HepG2 (cell line): ENCODE results near the gene CLASP1. TPM values are rescaled to one million over a fixed set of nuclear protein-coding genes. Genes with fewer than 3 reads are reported as not detected.
A peak's percentile ranks its signal among the peaks of the same experiment; 100 is the strongest.

Experiments
- ATAC-seq: fragments of 200-7000 bp; cut with Tn5 transposase; 3 replicates; pipeline ENCODE4 v1.9.1; 2020; ENCODE audit warnings: mild to moderate bottlenecking, moderate library complexity
- BruUV-seq: library from RNA; stranded (reverse); fragments of 400-500 nt; replicated peaks from 2 replicates; lab custom pipeline; 2021; lab: Mats Ljungman, UMichigan
- CTCF ChIA-PET: fragments of 300-600 bp; formaldehyde crosslinking; extraction: SDS; loops from one replicate; lab custom pipeline; 2021; ENCODE audit warnings: low total read pairs, inconsistent platforms, low intra/inter-chr PET ratio; lab: Yijun Ruan, JAX
- POLR2A ChIA-PET: fragments of 350-600 bp; sonication (Branson Sonifier 250); formaldehyde crosslinking; loops from one replicate; lab custom pipeline; 2020; ENCODE audit warnings: antibody characterized with exemption, inconsistent platforms; lab: Yijun Ruan, JAX
- DNase-seq: peaks from one replicate; pipeline ENCODE4 v3.0.0-alpha.2; 2015; ENCODE audit warnings: low spot score
- FAIRE-seq: peaks from 3 replicates; lab custom pipeline; 2011; peaks lifted over from hg19 to GRCh38; lab: Jason Lieb, UNC
- H2AFZ ChIP-seq: one replicate; pipeline ENCODE4 v1.6.1; 2011; ENCODE audit warnings: low read length, inconsistent platforms
- H3K27ac ChIP-seq: fragments of 300-600 bp; 3 replicates; pipeline ENCODE4 v1.8.0; 2011; ENCODE audit warnings: mixed run types, mild to moderate bottlenecking, mixed read lengths, low read length, inconsistent platforms; ENCODE audit not compliant: insufficient read depth; ENCODE audit errors: extremely low read length
- H3K27me3 ChIP-seq, 2 experiments: fragments of 200-600 bp in 1 of 2; 2 replicates in 1 of 2; 3 replicates in 1 of 2; pipeline versions ENCODE4 v1.6.0 to v1.8.0; 2011; ENCODE audit warnings: low read length in 2 of 2, mild to moderate bottlenecking in 2 of 2, moderate library complexity in 2 of 2, inconsistent platforms in 1 of 2; ENCODE audit not compliant: insufficient read depth in 2 of 2, control insufficient read depth in 1 of 2
- H3K36me3 ChIP-seq, 2 experiments: fragments of 200-600 bp in 1 of 2; replicated peaks in 1 of 2; 2 replicates in 1 of 2; 3 replicates in 1 of 2; pipeline versions ENCODE4 v1.5.1 to v1.8.0; 2011; ENCODE audit warnings: low read length in 2 of 2, inconsistent platforms in 1 of 2; ENCODE audit not compliant: insufficient read depth in 2 of 2, control insufficient read depth in 1 of 2
- H3K4me1 ChIP-seq: 2 replicates; pipeline ENCODE4 v1.5.1; 2012; ENCODE audit warnings: low read length, inconsistent platforms; ENCODE audit not compliant: insufficient read depth
- H3K4me2 ChIP-seq: 2 replicates; pipeline ENCODE4 v1.6.0; 2011; ENCODE audit warnings: low read depth, low read length, inconsistent platforms
- H3K4me3 ChIP-seq, 3 experiments: fragments of 200-600 bp in 1 of 3; sonication (generic), shearing (Covaris generic) in 1 of 3; replicated peaks in 1 of 3; 2 replicates each; pipeline ENCODE4 v1.5.1; 2011 to 2016; ENCODE audit warnings: low read length in 3 of 3, inconsistent platforms in 2 of 3, low read depth in 2 of 3, mild to moderate bottlenecking in 2 of 3, control low read depth in 1 of 3, mixed read lengths in 1 of 3; ENCODE audit not compliant: insufficient read depth in 1 of 3
- H3K79me2 ChIP-seq: one replicate; pipeline ENCODE4 v1.6.1; 2011; ENCODE audit warnings: low read length, inconsistent platforms; ENCODE audit not compliant: insufficient read depth
- H3K9ac ChIP-seq: 2 replicates; pipeline ENCODE4 v1.6.0; 2011; ENCODE audit warnings: mild to moderate bottlenecking, low read depth, low read length, inconsistent platforms; ENCODE audit not compliant: insufficient read depth
- H3K9me3 ChIP-seq: 2 replicates; pipeline ENCODE4 v1.5.1; 2012; ENCODE audit warnings: mild to moderate bottlenecking, low read length
- H4K20me1 ChIP-seq: 2 replicates; pipeline ENCODE4 v1.6.0; 2011; ENCODE audit warnings: inconsistent platforms, mild to moderate bottlenecking, low read length, moderate library complexity; ENCODE audit not compliant: insufficient read depth
- ATRX ChIP-seq: sonication (generic); formaldehyde crosslinking; IDR thresholded peaks from 2 replicates; pipeline ENCODE4 v1.4.0; 2020; ENCODE audit warnings: missing genetic modification reagents, borderline replicate concordance
- CHD2 ChIP-seq: IDR thresholded peaks from 2 replicates; pipeline ENCODE4 v1.6.1; 2011; ENCODE audit warnings: low read depth, low read length, improper control_type of control experiment
- HMGA1 ChIP-seq: sonication (generic); formaldehyde crosslinking; conservative IDR thresholded peaks from 2 replicates; pipeline ENCODE4 v1.4.0; 2020; ENCODE audit warnings: missing genetic modification reagents
- JDP2 ChIP-seq: sonication (generic); formaldehyde crosslinking; IDR thresholded peaks from 2 replicates; pipeline ENCODE4 v1.8.1; 2022; ENCODE audit warnings: missing genetic modification reagents, borderline replicate concordance
- RXRA ChIP-seq: sonication (generic); formaldehyde crosslinking; IDR thresholded peaks from 2 replicates; pipeline ENCODE4 v1.5.1; 2020; ENCODE audit warnings: missing genetic modification reagents
- THYN1 ChIP-seq: sonication (generic); formaldehyde crosslinking; IDR thresholded peaks from 2 replicates; pipeline ENCODE4 v1.8.1; 2023; ENCODE audit warnings: low read depth, mild to moderate bottlenecking, moderate library complexity, missing genetic modification reagents, borderline replicate concordance
- TP53 ChIP-seq: sonication (generic); formaldehyde crosslinking; conservative IDR thresholded peaks from 2 replicates; pipeline ENCODE4 v1.4.0; 2020; ENCODE audit warnings: missing genetic modification reagents
- ZBTB1 ChIP-seq: sonication (generic); formaldehyde crosslinking; IDR thresholded peaks from 2 replicates; pipeline ENCODE4 v1.4.0; 2020; ENCODE audit warnings: missing genetic modification reagents, borderline replicate concordance
- ZBTB49 ChIP-seq: sonication (generic); formaldehyde crosslinking; IDR thresholded peaks from 2 replicates; pipeline ENCODE4 v1.4.0; 2020; ENCODE audit warnings: missing genetic modification reagents, borderline replicate concordance
- ZFP82 ChIP-seq: sonication (generic); formaldehyde crosslinking; IDR thresholded peaks from 2 replicates; pipeline ENCODE4 v1.5.1; 2020; ENCODE audit warnings: mild to moderate bottlenecking, missing genetic modification reagents, borderline replicate concordance
- ZNF124 ChIP-seq: sonication (generic); formaldehyde crosslinking; IDR thresholded peaks from 2 replicates; pipeline ENCODE4 v1.4.0; 2020; ENCODE audit warnings: missing genetic modification reagents
- ZNF180 ChIP-seq: sonication (generic); formaldehyde crosslinking; IDR thresholded peaks from 2 replicates; pipeline ENCODE4 v1.4.0; 2020; ENCODE audit warnings: low read depth, missing genetic modification reagents, borderline replicate concordance
- ZNF432 ChIP-seq: sonication (generic); formaldehyde crosslinking; IDR thresholded peaks from 2 replicates; pipeline ENCODE4 v1.5.0; 2020; ENCODE audit warnings: missing genetic modification reagents, mild to moderate bottlenecking, borderline replicate concordance
- ZNF589 ChIP-seq: sonication (generic); formaldehyde crosslinking; conservative IDR thresholded peaks from 2 replicates; pipeline ENCODE4 v1.8.0; 2022; ENCODE audit warnings: mild to moderate bottlenecking, moderate library complexity, missing genetic modification reagents
- WGBS: methylation state at CpG from one replicate; pipeline ENCODE4 v1.1.6; 2017; ENCODE audit warnings: low lambda C conversion rate; 5-methylcytosine and 5-hydroxymethylcytosine counted together
- in situ Hi-C: cut with HindIII; loops from 2 replicates; pipeline ENCODE4 v1.10.0; 2017; ENCODE audit warnings: low pct_unique_long_range_greater_than_20kb; ENCODE audit not compliant: extremely low pct_ligation_motif_present
- intact Hi-C: fragments of 100-400 bp; cut with micrococcal nuclease; formaldehyde crosslinking; loops from one replicate; pipeline ENCODE4 v1.10.0; 2022; ENCODE audit not compliant: unreplicated experiment
- polyA plus RNA-seq, 8 experiments: library from polyadenylated mRNA; depleted of rRNA in 3 of 8; stranded (reverse) in 7 of 8; unstranded in 1 of 8; fragments of >200 nt; fragmentation: Illumina TruSeq in 4 of 8; extraction: Trizol in 4 of 8; gene quantifications; 2 replicates each; pipeline versions ENCODE4 v1.2.1 to v1.2.3, GENCODE V29; 2011 to 2016; ENCODE audit warnings: low read depth in 4 of 8, missing spikeins in 1 of 8, mixed read lengths in 1 of 8; ENCODE audit not compliant: insufficient read depth in 1 of 8
- total RNA-seq, 5 experiments: library from RNA; depleted of rRNA; stranded (reverse); fragments of >200 nt; fragmentation: Illumina TruSeq; extraction: Trizol; gene quantifications; 2 replicates each; pipeline ENCODE4 v1.2.3, GENCODE V29; 2016; ENCODE audit warnings: low read depth in 1 of 5
- TF ChIP-seq, protein P1 (sequence below): sonication (generic); formaldehyde crosslinking; IDR thresholded peaks from 2 replicates; pipeline ENCODE4 v1.4.0; 2020; ENCODE audit warnings: missing genetic modification reagents, mild to moderate bottlenecking, borderline replicate concordance

CLASP1 gene
- total and polyA plus RNA-seq, 2 of the 13 experiments (the other 11 are each of a cell fraction or from before 2014, with no cell fraction given), result 11.7 to 47.9 TPM

GRCh38 chr2:121545913-121546312, 103.3 kb downstream of the CLASP1 start:
- H4K20me1 ChIP-seq, result no peaks in the 10 kb centered on the region; the same call in 1 of the 2 replicates
- no peaks in the 10 kb centered on the region for H3K27me3 ChIP-seq
- peaks cover 62% of the 10 kb centered on the region for H3K79me2 ChIP-seq
- DNase-seq, result no peak
- CTCF ChIA-PET, result no interaction called here
- H3K4me1 ChIP-seq, result no peaks in the 10 kb centered on the region
- whole genome bisulfite sequencing, result 96% methylated on average over 2 of the region's 2 CpGs
- no peaks in the 10 kb centered on the region for H3K9me3 ChIP-seq
- TF ChIP-seq ZFP82 (no peak), ZNF589 (no peak), JDP2 (CRISPR knock-in tag) (no peak), ZBTB49 (no peak), ZNF124 (CRISPR knock-in tag) (no peak), HMGA1 (CRISPR knock-in tag) (no peak)
- TF ChIP-seq, all 625 proteins: peak for 0
- intact Hi-C loops, result no loop called here
- Histone ChIP-seq H3K4me2 (no peak overlapping the region), H3K27ac (no peak overlapping the region), H3K36me3 (no peaks in the 10 kb centered on the region), H3K4me3 (no peak overlapping the region), H3K9ac (no peak overlapping the region), H2AFZ (no peak overlapping the region)
- in situ Hi-C loops, result no loop called here
- ATAC-seq (no peak), FAIRE-seq (no peak)
- POLR2A ChIA-PET, result no interaction called here
- BruUV-seq, result no TSS peak

GRCh38 chr2:121545257-121545656, 104.0 kb downstream of the CLASP1 start:
- no peaks in the 10 kb centered on the region; the same call in 1 of the 2 replicates for H4K20me1 ChIP-seq
- 97% methylated on average over 7 of the region's 7 CpGs for WGBS
- H3K27me3 ChIP-seq, result no peaks in the 10 kb centered on the region
- DNase-seq (no peak), ATAC-seq (no peak), FAIRE-seq (peak; percentile 8)
- peaks cover 58% of the 10 kb centered on the region for H3K79me2 ChIP-seq
- H3K4me3 ChIP-seq, result no peak overlapping the region
- intact Hi-C loops (no loop called here), in situ Hi-C loops (no loop called here)
- H3K4me2 ChIP-seq, result no peak overlapping the region
- BruUV-seq, result no TSS peak
- no peaks in the 10 kb centered on the region for H3K4me1 ChIP-seq
- ChIA-PET POLR2A (interaction anchor here (0.9 to 3.2 kb wide), 2 partner anchors 14 to 15 kb away, joined by 3 to 9 read pairs; partner anchors contain the start of gene RNU4ATAC), CTCF (no interaction called here)
- no peak overlapping the region for H3K27ac ChIP-seq
- no peak overlapping the region for H3K9ac ChIP-seq
- no peaks in the 10 kb centered on the region for H3K9me3 ChIP-seq
- H3K36me3 ChIP-seq, result no peaks in the 10 kb centered on the region
- H2AFZ ChIP-seq, result no peak overlapping the region
- TF ChIP-seq RXRA (CRISPR knock-in tag) (no peak), ZBTB1 (CRISPR knock-in tag) (no peak), CHD2 (no peak), TP53 (CRISPR knock-in tag) (no peak), ZNF432 (CRISPR knock-in tag) (no peak), ZNF180 (CRISPR knock-in tag) (no peak), ATRX (CRISPR knock-in tag) (no peak), THYN1 (no peak)
- TF ChIP-seq, protein P1, sequence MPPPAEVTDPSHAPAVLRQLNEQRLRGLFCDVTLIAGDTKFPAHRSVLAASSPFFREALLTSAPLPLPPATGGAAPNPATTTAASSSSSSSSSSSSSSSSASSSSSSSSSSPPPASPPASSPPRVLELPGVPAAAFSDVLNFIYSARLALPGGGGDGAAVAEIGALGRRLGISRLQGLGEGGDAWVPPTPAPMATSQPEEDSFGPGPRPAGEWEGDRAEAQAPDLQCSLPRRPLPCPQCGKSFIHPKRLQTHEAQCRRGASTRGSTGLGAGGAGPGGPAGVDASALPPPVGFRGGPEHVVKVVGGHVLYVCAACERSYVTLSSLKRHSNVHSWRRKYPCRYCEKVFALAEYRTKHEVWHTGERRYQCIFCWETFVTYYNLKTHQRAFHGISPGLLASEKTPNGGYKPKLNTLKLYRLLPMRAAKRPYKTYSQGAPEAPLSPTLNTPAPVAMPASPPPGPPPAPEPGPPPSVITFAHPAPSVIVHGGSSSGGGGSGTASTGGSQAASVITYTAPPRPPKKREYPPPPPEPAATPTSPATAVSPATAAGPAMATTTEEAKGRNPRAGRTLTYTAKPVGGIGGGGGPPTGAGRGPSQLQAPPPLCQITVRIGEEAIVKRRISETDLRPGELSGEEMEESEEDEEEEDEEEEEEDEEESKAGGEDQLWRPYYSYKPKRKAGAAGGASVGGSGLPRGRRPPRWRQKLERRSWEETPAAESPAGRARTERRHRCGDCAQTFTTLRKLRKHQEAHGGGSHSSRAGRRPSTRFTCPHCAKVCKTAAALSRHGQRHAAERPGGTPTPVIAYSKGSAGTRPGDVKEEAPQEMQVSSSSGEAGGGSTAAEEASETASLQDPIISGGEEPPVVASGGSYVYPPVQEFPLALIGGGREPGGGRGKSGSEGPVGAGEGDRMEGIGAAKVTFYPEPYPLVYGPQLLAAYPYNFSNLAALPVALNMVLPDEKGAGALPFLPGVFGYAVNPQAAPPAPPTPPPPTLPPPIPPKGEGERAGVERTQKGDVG (CRISPR knock-in tag), result no peak
